ENCODE measurements around the gene ZNF668.
"Not testable (repeated sequence)": the region's sequence is repeated elsewhere in the genome, so short reads cannot be mapped to it uniquely, and the experiment has no call there.

ZNF668 gene

DNA sequence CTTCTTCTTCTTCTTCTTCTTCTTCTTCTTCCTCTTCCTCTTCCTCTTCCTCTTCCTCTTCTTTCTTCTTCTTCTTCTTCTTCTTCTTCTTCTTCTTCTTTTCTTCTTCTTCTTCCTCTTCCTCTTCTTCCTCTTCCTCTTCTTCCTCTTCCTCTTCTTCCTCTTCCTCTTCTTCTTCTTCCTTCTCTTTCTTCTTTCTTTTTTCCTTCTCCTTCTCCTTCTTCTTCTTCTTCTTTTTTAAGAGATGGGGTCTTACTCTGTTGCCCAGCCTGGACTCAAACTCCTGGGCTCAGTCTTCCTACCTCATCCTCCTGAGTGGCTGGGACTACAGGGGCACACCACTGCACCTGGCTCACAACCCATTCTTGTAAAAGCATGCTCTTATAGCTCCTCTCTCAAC is 60.7 kb downstream of the ZNF668 start:
- not testable (repeated sequence) for DNase-seq (ENCODE audit: low read depth, low spot score)

DNA sequence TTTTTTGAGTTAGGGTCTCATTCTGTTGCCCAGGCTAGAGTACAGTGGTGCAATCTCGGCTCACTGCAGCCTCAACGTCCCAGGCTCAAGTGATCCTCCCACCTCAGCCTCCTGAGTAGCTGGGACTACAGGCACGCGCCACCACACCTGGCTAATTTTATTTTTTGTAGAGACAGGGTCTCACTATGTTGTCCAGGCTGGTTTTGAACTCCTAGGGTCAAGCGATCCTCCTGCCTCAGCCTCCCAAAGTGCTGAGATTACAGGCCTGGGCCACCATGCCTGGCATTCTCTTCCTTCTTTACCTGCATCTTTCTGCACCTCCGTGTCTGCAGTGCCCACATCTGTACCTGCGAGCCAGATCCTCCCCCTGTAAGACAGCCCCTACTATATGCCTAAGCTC is 62.2 kb downstream of the ZNF668 start:
- not testable (repeated sequence) for DNase-seq (ENCODE audit: low read depth, low spot score)
